Type B pancreatic cell (in vitro differentiated cells): Measurements from ENCODE around the gene MATK. TPM values are rescaled to one million over a fixed set of nuclear protein-coding genes. Genes with fewer than 3 reads are reported as not detected.

ENCODE experiments used
- DNase-seq: peaks from one replicate; pipeline ENCODE4 v3.0.0; 2021; ENCODE audit warnings: mixed read lengths; ENCODE audit not compliant: unreplicated experiment; ENCODE audit errors: extremely low spot score
- H3K27ac Mint-ChIP-seq: 2 replicates; pipeline ENCODE4 v1.8.0; 2021; ENCODE audit warnings: mild to moderate bottlenecking, mixed read lengths
- H3K27me3 Mint-ChIP-seq: 2 replicates; pipeline ENCODE4 v1.8.0; 2021; ENCODE audit warnings: mixed read lengths
- H3K36me3 Mint-ChIP-seq: 2 replicates; pipeline ENCODE4 v1.8.0; 2021; ENCODE audit warnings: mixed read lengths
- H3K4me1 Mint-ChIP-seq: one replicate; pipeline ENCODE4 v1.8.0; 2021; ENCODE audit warnings: mixed read lengths; ENCODE audit not compliant: unreplicated experiment
- H3K4me3 Mint-ChIP-seq: 2 replicates; pipeline ENCODE4 v1.8.0; 2021; ENCODE audit warnings: mild to moderate bottlenecking, mixed read lengths
- H3K9me3 Mint-ChIP-seq: 2 replicates; pipeline ENCODE4 v1.8.0; 2021; ENCODE audit warnings: mixed read lengths
- total RNA-seq: library from RNA; stranded (reverse); gene quantifications from 2 replicates; pipeline ENCODE4 v1.2.1, GENCODE V29; 2021; ENCODE audit warnings: low replicate concordance
- TF ChIP-seq, protein P1 (sequence below): fragments of 200-600 bp; sonication (generic); conservative IDR thresholded peaks from 2 replicates; pipeline ENCODE4 v1.5.0; 2021; ENCODE audit warnings: antibody characterized with exemption, mild to moderate bottlenecking

MATK gene
- total RNA-seq, 1 donor from 2014 or later = 1.6 TPM

GRCh38 chr19:3807574-3808354 lies 21.6 kb upstream of the MATK start:
- Mint-ChIP-seq H3K27ac (no peak overlapping the region), H3K27me3 (peaks cover 15% of the 10 kb centered on the region), H3K9me3 (no peaks in the 10 kb centered on the region), H3K4me1 (no peaks in the 10 kb centered on the region), H3K4me3 (no peak overlapping the region), H3K36me3 (no peaks in the 10 kb centered on the region)
- no peak for DNase-seq
- TF ChIP-seq, protein P1, sequence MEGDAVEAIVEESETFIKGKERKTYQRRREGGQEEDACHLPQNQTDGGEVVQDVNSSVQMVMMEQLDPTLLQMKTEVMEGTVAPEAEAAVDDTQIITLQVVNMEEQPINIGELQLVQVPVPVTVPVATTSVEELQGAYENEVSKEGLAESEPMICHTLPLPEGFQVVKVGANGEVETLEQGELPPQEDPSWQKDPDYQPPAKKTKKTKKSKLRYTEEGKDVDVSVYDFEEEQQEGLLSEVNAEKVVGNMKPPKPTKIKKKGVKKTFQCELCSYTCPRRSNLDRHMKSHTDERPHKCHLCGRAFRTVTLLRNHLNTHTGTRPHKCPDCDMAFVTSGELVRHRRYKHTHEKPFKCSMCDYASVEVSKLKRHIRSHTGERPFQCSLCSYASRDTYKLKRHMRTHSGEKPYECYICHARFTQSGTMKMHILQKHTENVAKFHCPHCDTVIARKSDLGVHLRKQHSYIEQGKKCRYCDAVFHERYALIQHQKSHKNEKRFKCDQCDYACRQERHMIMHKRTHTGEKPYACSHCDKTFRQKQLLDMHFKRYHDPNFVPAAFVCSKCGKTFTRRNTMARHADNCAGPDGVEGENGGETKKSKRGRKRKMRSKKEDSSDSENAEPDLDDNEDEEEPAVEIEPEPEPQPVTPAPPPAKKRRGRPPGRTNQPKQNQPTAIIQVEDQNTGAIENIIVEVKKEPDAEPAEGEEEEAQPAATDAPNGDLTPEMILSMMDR = no peak

GRCh38 chr19:3807131-3807480 lies 20.9 kb upstream of the MATK start:
- TF ChIP-seq, protein P1 = no peak
- Mint-ChIP-seq H3K4me3 (no peak overlapping the region), H3K4me1 (no peaks in the 10 kb centered on the region), H3K36me3 (no peaks in the 10 kb centered on the region), H3K9me3 (no peaks in the 10 kb centered on the region), H3K27ac (no peak overlapping the region), H3K27me3 (peaks cover 21% of the 10 kb centered on the region)
- no peak for DNase-seq

DNA sequence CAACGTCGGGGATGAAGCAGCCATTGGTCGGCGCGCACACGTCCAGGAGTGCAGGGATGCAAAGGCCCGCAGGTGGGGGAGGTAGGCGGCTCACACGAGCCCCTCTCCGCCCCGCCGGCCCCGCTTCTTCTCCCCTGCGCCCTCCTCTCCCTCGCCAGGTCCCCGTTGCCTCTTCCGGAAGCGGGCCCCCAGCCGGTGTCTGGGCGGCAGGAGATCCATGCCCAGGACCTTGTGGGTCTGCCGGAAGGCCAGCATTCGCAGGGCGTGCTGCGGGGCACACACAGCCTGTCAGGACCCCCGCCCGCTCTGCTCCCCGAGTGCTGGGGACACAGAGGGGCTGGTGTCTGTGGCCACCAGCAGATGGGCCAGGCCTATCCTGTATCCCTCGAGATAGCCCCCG lies 19.7 kb upstream of the MATK start:
- TF ChIP-seq, protein P1 = no peak
- Mint-ChIP-seq H3K27me3 (peaks cover 33% of the 10 kb centered on the region), H3K4me3 (no peak overlapping the region), H3K36me3 (no peaks in the 10 kb centered on the region), H3K4me1 (no peaks in the 10 kb centered on the region), H3K9me3 (no peaks in the 10 kb centered on the region), H3K27ac (no peak overlapping the region)
- no peak for DNase-seq

DNA sequence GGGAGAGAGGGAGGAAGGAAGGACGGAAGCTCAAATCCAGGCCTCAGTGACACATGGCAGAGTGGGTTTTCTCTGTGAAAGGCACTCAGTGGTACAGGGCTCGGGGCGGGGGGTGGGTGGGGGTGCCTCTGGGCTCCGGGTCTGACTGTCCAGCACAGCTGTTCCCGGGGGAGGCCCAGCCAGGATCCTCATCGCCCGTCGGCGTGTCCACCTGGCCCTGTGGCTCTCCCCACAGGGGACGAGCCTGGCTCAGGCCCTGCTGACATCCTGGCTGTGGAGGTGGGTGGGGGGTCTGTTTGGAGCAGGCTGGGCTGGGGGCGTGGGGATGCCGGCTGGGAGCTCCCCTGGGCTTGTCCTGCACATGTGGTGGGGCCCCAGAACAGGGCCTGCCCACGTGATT lies 18.2 kb upstream of the MATK start:
- Mint-ChIP-seq H3K27ac (no peak overlapping the region), H3K4me1 (no peaks in the 10 kb centered on the region), H3K9me3 (no peaks in the 10 kb centered on the region), H3K27me3 (peaks cover 44% of the 10 kb centered on the region), H3K4me3 (no peak overlapping the region), H3K36me3 (no peaks in the 10 kb centered on the region)
- no peak for DNase-seq
- TF ChIP-seq, protein P1 = no peak

DNA sequence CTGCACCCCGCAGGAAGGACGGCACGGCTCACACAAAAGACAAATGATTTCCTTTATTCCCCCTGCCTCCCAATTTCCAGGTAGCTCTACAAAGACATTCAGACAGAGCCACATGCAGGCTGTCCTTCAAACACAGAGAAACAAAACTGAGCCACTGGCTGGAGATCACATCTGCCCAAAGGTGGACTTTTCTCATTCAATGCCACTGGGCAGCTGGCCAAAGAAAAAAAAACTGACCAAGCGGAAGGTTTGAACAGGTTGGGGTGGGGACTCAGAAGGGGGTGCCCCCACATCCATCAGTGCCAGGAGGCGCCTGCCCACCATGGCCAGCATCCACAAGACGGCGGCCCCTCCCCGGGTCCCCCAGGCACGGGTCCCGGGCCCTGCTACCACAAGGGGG lies 17.8 kb upstream of the MATK start:
- DNase-seq = no peak
- H3K4me1 Mint-ChIP-seq = no peaks in the 10 kb centered on the region
- no peaks in the 10 kb centered on the region for H3K36me3 Mint-ChIP-seq
- TF ChIP-seq, protein P1 = no peak
- no peak overlapping the region for H3K4me3 Mint-ChIP-seq
- peaks cover 48% of the 10 kb centered on the region for H3K27me3 Mint-ChIP-seq
- H3K9me3 Mint-ChIP-seq = no peaks in the 10 kb centered on the region
- no peak overlapping the region for H3K27ac Mint-ChIP-seq
